Measurements from ENCODE around the gene C2orf81. TPM values are rescaled to one million over a fixed set of nuclear protein-coding genes. Genes with fewer than 3 reads are reported as not detected.

The C2orf81 gene
- total and polyA plus RNA-seq, 12 donors: 0.36 to 7.1 (median 1.8) TPM

GRCh38 chr2:74436848-74437695 lies 15.7 kb upstream of the C2orf81 start:
- H3K4me1 ChIP-seq (replicated peaks in 1 of 2): peaks cover 13 to 28% of the 10 kb centered on the region in 2 donors
- H3K36me3 ChIP-seq (replicated peaks in 1 of 2): no peaks in the 10 kb centered on the region
- H3K27ac ChIP-seq: no peak overlapping the region
- H3K27me3 ChIP-seq: peaks cover 10% of the 10 kb centered on the region
- no peak overlapping the region for H3K4me3 ChIP-seq
- no peak for TF ChIP-seq POLR2A (IDR thresholded peaks at IDR 0.05)
- TF ChIP-seq CTCF (IDR thresholded peaks at IDR 0.05): no peak
- 75 to 82% (median 79%) methylated on average over 6 of the region's 6 CpGs for WGBS, 4 donors
- intact Hi-C loops (cut with DNase I): no loop called here
- no peak for DNase-seq
- H3K9me3 ChIP-seq (replicated peaks in 1 of 3): no peaks in the 10 kb centered on the region

- H3K27ac ChIP-seq: no peak overlapping the region
- peaks cover 2% of the 10 kb centered on the region for H3K27me3 ChIP-seq
- peaks cover 0 to 2% of the 10 kb centered on the region in 2 donors for H3K36me3 ChIP-seq (replicated peaks in 1 of 2)
- no peak for DNase-seq
- H3K4me3 ChIP-seq: no peak overlapping the region
- peaks cover 13 to 28% of the 10 kb centered on the region in 2 donors for H3K4me1 ChIP-seq (replicated peaks in 1 of 2)
- no peaks in the 10 kb centered on the region for H3K9me3 ChIP-seq (replicated peaks in 1 of 3)
- intact Hi-C loops (cut with DNase I): no loop called here
- 70 to 81% (median 76%) methylated on average over 5 to 43 of the region's 43 CpGs for WGBS, 4 donors
- TF ChIP-seq POLR2A (IDR thresholded peaks at IDR 0.05) (no peak), CTCF (IDR thresholded peaks at IDR 0.05) (no peak)
Observed at GRCh38 chr2:74436111-74436805, 14.8 kb upstream of the C2orf81 start.

GRCh38 chr2:74430502-74430901 lies 9.1 kb upstream of the C2orf81 start:
- Histone ChIP-seq H3K4me3 (no peak overlapping the region), H3K4me1 (replicated peaks in 1 of 2) (no peaks in the 10 kb centered on the region), H3K27me3 (no peaks in the 10 kb centered on the region), H3K36me3 (replicated peaks in 1 of 2) (peaks cover 0 to 51% of the 10 kb centered on the region in 2 donors), H3K9me3 (replicated peaks in 1 of 3) (no peaks in the 10 kb centered on the region), H3K27ac (no peak overlapping the region)
- no peak for DNase-seq
- WGBS, 4 donors: 82 to 93% (median 90%) methylated on average over 9 to 11 of the region's 11 CpGs
- intact Hi-C loops (cut with DNase I): no loop called here
- TF ChIP-seq POLR2A (IDR thresholded peaks at IDR 0.05): no peak
- no peak for TF ChIP-seq CTCF (IDR thresholded peaks at IDR 0.05)

Data from adrenal gland (tissue), 12 donors.